ENCODE results near the gene PRSS36.

PRSS36 gene

GRCh38 chr16:31090540-31090939 is 59.3 kb downstream of the PRSS36 start:
- H3K27ac ChIP-seq (ENCODE audit: low read depth, low read length), result no peak overlapping the region
- H3K9me3 ChIP-seq (ENCODE audit: control insufficient read depth, insufficient read depth, low read depth, low read length), result no peaks in the 10 kb centered on the region
- H3K27me3 ChIP-seq (ENCODE audit: control insufficient read depth, insufficient read depth, low read length), result no peaks in the 10 kb centered on the region
- no peak overlapping the region for H3K9ac ChIP-seq (ENCODE audit: low read length)
- peaks cover 27% of the 10 kb centered on the region for H3K36me3 ChIP-seq (ENCODE audit: control insufficient read depth, insufficient read depth, low read length)
- H3K4me1 ChIP-seq (ENCODE audit: control insufficient read depth, insufficient read depth, low read length), result peaks cover 4% of the 10 kb centered on the region; the same call in 1 of the 2 replicates
- no peak overlapping the region for H3K4me3 ChIP-seq (ENCODE audit: low read depth, low read length)

GRCh38 chr16:31089199-31089598 is 60.7 kb downstream of the PRSS36 start:
- H3K9ac ChIP-seq (ENCODE audit: low read length), result peak overlapping the region; percentile 15

More at GRCh38 chr16:31089199-31089598, 60.7 kb downstream of the PRSS36 start:
- Histone ChIP-seq H3K36me3 (ENCODE audit: control insufficient read depth, insufficient read depth, low read length) (peaks cover 37% of the 10 kb centered on the region), H3K9me3 (ENCODE audit: control insufficient read depth, insufficient read depth, low read depth, low read length) (no peaks in the 10 kb centered on the region), H3K27me3 (ENCODE audit: control insufficient read depth, insufficient read depth, low read length) (no peaks in the 10 kb centered on the region), H3K27ac (ENCODE audit: low read depth, low read length) (no peak overlapping the region), H3K4me3 (ENCODE audit: low read depth, low read length) (no peak overlapping the region), H3K4me1 (ENCODE audit: control insufficient read depth, insufficient read depth, low read length) (peaks cover 4% of the 10 kb centered on the region; the same call in 1 of the 2 replicates)

Measured in HUES6 (cell line).